Measurements from ENCODE around the gene MED4.

DNA sequence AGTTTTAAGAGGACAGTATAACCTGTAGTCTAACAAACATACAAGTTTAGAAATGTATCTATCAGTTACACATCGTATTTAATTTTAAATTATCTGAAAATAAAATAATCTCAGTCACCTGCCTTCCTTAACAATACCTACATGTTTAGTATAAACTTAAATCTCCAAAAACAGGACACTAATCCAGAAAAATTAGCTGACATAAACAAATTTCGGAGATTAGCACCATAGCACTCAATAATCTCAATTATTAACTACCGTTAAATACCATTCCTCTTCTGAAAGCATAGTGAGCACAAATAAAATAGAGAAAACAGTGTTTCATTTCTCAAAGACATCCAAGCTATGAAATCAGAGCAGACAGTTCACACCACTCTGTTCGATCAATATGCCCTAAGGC lies 13.2 kb downstream of the MED4 start:
- TF ChIP-seq EZH2phosphoT487 (IDR thresholded peaks at IDR 0.05; ENCODE audit: borderline replicate concordance) (no peak), SIN3A (IDR thresholded peaks at IDR 0.05; ENCODE audit: low read depth) (no peak), TCF7L2 (IDR thresholded peaks at IDR 0.05; ENCODE audit: borderline replicate concordance, extremely low read depth, insufficient read depth, insufficient read length) (no peak), SP1 (IDR thresholded peaks at IDR 0.05; ENCODE audit: low read depth) (no peak), CTCF (IDR thresholded peaks at IDR 0.05 in 2 of 3, conservative IDR thresholded peaks at IDR 0.05 in 1 of 3; ENCODE audit: borderline replicate concordance in 1 of 3, insufficient read depth in 1 of 3, low read depth in 2 of 3, low read length in 2 of 3) (no peak), ZBTB33 (IDR thresholded peaks at IDR 0.05; ENCODE audit: extremely low read depth, insufficient replicate concordance, low read length) (no peak), POLR2A (IDR thresholded peaks at IDR 0.05; ENCODE audit: borderline replicate concordance, extremely low read depth, insufficient read depth, insufficient read length) (no peak), REST (IDR thresholded peaks at IDR 0.05; ENCODE audit: low read depth) (no peak)
- TF ChIP-seq, protein P1, sequence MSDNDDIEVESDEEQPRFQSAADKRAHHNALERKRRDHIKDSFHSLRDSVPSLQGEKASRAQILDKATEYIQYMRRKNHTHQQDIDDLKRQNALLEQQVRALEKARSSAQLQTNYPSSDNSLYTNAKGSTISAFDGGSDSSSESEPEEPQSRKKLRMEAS (IDR thresholded peaks at IDR 0.05) = no peak

Measured in HCT116 (cell line).